SU-DHL-6 (cell line): ENCODE data around the gene KCNJ18.
"Not testable (repeated sequence)": the region's sequence is repeated elsewhere in the genome, so short reads cannot be mapped to it uniquely, and the experiment has no call there.

Source experiments
- CTCF ChIP-seq: fragments of 200-600 bp; sonication (generic); IDR thresholded peaks from one replicate; pipeline ENCODE4 v1.5.1; 2017; ENCODE audit warnings: antibody characterized with exemption, mild to moderate bottlenecking, low read length, moderate library complexity; ENCODE audit not compliant: insufficient read depth, poor library complexity, severe bottlenecking
- EZH2phosphoT487 ChIP-seq: fragments of 200-600 bp; sonication (generic), shearing (Covaris generic); conservative IDR thresholded peaks from 2 replicates; pipeline ENCODE4 v1.6.1; 2018; ENCODE audit warnings: mild to moderate bottlenecking, antibody characterized with exemption, low read length, moderate library complexity, mixed read lengths

- not testable (repeated sequence) for TF ChIP-seq EZH2phosphoT487, CTCF
These were observed 21.3 kb downstream of the KCNJ18 start for GRCh38 chr17:21713631-21714030.
